Hematopoietic multipotent progenitor cell treated with erythropoietin and hydrocortisone succinate and interleukin-3 and kit ligand, for 15 days (in vitro differentiated cells): ENCODE measurements around the gene GPATCH4.
"Not testable (repeated sequence)": the region's sequence is repeated elsewhere in the genome, so short reads cannot be mapped to it uniquely, and the experiment has no call there.

Experiments
- DNase-seq: peaks from one replicate; pipeline ENCODE4 v3.0.0-alpha.2; 2015; ENCODE audit warnings: low spot score

The GPATCH4 gene

GRCh38 chr1:156595016-156595415 lies 6.3 kb downstream of the GPATCH4 start:
- no peak for DNase-seq

DNA sequence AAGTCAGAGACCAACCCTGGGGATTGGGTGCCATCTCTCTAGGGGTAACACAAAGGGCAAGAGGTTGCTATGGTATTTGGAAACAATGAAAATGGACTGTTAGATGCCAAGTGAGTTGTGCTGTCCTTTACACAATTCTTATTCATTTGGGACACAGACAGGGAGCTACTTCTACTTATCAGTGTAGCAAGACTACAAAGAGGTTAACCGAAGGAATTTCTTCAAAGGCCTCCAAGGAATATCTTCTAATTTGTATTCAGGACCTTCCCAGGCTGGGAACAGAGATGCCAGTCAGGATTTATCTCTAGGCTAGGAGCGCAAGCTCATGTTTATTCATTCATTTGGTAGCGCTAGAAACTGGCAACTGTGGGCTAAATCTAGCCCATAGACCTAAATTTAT lies 7.1 kb downstream of the GPATCH4 start:
- DNase-seq = no peak

GRCh38 chr1:156593661-156593989 lies 7.7 kb downstream of the GPATCH4 start:
- DNase-seq = no peak

DNA sequence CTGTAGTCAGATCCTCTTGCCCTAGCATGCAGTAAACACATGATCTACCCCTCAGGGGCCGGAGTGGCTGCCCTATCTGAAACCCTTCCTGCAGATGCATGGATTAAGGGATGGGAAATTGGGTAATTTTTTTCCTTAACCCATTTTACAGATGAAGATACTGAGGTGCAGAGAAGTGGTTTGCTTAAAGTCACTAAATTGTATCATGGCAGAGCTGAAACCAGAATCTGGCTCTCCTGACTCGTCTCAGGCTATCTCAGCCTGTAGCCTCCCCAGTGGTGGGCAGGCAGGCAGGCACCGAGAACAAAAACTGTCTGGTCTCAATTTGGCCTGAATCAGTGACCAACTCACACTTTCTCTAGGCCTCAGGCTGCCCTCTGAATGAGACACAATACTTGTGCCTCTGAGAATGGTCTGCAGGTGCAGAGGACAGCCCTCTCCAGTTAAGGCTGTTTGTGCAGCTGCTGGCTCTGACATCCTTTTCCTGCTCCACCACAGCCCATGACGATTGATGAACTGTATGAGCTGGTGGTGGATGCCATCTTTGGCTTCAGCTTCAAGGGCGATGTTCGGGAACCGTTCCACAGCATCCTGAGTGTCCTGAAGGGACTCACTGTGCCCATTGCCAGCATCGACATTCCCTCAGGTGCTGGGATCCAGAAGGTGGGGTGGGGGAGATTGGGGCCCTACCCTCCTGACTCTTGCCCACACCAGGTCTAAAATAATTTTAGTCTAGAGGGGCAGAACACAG lies 8.2 kb downstream of the GPATCH4 start:
- DNase-seq = no peak

- no peak for DNase-seq
Measured at GRCh38 chr1:156592158-156592909, 8.9 kb downstream of the GPATCH4 start.

- DNase-seq = peak; percentile 66
Measured at GRCh38 chr1:156591432-156592157, 9.7 kb downstream of the GPATCH4 start, which contains the start of gene NAXE. Gene NAXE, plus strand, starts transcription at chr1:156591776. Its CDS starts 29 bp downstream, at chr1:156591805.

GRCh38 chr1:156591181-156591431 lies 10.2 kb downstream of the GPATCH4 start:
- no peak for DNase-seq

GRCh38 chr1:156590326-156591180 lies 10.7 kb downstream of the GPATCH4 start:
- DNase-seq = no peak

DNA sequence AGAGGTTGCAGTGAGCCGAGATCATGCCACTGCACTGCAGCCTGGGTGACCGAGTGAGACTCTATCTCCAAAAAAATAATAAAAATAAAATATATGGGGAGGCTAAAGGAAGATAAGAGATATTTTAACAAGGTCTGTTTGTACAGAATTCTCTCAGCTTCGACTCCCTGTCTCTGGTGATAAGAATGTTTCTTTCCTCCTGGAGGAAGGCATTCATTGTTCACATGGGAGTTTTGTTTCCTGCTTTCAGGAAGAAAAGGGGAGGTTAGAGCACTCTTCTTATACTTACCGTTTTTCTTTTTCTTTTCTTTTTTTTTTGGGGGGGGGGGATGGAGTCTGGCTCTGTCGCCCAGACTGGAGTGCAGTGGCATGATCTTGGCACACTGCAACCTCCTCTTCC lies 11.7 kb downstream of the GPATCH4 start:
- no peak for DNase-seq

- not testable (repeated sequence) for DNase-seq
Measured at GRCh38 chr1:156587927-156588326, 13.4 kb downstream of the GPATCH4 start.

- no peak for DNase-seq
Measured at GRCh38 chr1:156586892-156587477, 14.3 kb downstream of the GPATCH4 start.

DNA sequence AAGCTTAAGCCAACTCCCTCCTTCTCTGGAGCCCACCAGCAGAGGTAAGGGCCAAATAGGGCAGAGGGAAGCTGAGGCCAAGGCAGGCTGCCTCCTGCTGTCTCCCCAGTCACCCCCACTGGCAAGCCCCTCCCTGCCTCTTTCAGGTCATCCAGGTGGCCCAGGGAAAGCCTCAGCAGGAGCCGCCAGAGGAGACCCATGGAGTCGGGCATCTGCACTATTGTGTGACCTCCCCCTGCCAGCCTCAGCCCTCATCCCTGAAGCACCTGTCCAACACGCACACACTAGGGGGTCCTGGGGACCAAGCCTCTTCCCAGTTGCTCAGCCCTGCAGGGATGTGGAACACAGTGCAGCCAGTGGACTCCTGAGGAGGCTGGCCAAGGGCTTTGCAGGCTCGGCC lies 15.0 kb downstream of the GPATCH4 start:
- no peak for DNase-seq

GRCh38 chr1:156584813-156585212 lies 16.5 kb downstream of the GPATCH4 start:
- no peak for DNase-seq

DNA sequence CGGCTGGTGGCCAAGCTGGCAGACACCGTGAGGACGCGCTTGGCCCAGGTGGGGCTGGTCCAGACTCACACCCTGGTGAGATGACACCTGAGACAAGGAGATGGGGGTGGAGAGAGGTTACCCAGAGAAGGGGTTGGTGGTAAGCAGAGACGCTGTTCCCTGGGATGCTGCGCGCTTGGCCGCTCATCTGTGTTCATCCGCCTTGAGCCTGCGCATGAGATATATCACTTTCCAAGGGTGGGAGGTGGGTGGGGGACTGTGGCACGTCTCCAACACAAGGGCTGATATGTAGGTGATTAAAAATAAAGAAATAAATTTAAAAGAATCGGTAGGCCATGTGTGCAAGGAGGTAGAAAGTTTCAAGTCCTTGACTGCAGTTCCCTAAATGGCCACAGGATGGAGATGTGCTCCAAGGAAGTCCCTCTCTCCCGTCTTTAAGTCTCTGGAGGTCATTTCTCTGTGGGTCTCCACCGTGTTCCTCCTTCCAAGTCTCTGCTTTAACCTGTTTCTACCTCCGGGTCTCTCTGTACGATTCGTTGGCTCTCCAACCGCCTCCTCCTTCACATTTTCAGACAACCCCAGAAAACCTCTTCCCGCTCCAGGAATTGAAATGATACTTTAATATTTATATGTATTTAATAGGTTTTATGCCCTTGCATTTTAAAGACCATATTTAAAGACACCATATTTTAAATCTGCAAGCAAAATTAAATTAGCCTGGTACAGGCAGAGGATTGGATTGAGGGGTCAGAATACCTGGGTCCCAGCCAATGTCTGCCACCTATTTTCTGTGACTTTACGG lies 17.3 kb downstream of the GPATCH4 start:
- peak; percentile 80 for DNase-seq

DNA sequence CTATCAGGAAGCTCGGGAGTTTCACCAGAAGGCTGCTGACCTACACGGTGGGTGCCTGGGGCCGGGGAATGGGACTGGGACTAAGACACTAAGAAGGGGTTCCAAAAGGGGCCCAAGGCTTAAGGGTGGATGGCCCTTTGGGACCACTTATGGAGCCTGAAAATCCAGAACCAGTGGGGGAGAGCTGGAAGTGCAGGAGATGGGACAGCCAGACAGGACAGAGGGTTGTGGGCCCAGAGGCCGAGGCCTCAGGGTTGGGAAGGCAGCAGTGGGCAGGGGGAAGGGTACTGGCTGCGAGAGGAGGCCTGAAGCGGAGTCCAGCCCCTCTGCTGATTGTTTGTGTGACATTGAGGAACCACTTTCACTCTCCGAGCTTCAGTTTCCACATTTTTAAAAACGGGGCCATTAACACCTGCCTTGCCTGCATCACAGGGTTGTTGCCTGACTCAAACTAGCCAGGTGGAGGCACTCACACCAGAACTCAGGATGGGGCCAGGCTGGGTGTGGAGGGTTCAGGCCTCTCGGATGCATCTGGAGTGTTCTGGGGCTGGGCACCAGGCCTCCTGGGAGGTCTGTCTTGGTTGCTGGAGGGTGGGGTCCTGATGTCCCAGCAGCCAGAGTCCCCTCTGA lies 18.8 kb downstream of the GPATCH4 start:
- no peak for DNase-seq

DNA sequence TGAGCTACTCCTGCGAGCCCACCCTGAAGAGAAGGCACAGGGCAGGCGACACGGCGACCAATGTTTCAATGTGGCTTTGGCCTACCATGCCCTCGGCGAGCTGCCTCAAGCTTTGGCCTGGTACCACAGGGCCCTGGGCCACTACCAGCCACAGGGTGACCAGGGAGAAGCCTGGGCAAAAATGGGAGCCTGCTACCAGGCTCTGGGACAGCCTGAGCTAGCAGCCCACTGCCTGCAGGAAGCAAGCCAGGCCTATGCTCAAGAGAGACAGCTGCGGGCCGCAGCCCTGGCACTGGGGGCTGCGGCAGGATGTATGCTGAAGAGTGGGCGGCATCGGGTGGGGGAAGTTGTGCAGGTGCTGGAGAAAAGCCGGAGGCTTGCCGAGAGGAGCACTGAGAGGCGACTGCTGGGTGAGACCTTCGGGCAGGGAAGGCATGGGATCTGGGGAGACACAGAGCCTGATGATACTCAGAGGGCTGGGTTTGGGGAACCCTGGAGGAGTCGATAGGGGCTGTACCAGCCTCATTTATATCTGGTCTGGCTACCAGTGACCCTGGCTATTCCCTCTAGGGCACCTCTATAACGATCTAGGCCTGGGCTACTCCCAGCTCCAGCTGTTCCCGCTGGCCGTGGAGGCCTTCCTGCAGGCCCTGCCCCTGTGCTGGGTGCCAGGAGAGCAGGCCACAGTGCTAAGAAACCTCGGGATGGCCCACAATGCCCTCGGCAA lies 19.5 kb downstream of the GPATCH4 start:
- no peak for DNase-seq

DNA sequence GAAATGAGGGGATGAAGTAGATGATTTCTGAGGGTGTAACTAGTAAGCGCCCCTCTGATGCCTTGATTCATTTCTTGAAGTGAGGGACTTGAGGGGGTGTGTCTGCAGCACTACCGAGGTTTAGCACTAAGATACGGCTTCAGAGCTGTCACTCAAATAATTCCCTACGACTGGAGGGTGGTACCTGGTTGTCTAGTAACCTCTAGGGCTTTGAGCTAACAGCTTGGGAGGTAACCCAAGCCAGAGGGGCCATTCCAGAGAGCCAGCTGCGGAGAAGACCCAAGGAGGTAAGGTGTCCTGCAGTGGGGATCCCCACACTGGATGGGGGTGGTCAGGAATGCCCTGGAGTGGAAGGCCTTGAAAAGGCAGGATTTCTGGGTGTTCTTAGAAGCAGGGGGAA lies 21.8 kb downstream of the GPATCH4 start, which contains the start of gene TTC24:
Gene TTC24, plus strand, starts transcription at position 252 of the 400 bp plus-strand sequence. CDS start 1,642 bp downstream, outside the sequence.
- DNase-seq = no peak

GRCh38 chr1:156578055-156578454 lies 23.2 kb downstream of the GPATCH4 start:
- DNase-seq = no peak

DNA sequence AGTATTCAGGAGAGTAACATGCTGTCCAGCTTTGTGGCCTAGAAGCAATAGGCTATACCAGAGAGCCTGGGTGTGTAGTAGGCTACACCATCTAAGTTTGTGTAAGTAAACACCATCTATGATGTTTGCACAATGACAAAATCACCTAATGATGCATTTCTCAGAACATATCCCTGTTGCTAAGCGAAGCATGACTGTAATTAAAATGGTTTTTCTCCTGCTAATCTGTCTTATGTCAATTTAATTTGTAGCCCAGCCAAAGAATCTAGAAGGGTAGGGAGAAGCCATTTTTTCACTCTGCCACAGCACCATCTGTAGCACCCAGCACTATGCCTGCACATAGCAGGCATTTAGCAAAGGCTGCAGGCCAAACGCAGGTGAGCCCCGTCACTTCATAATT lies 23.7 kb downstream of the GPATCH4 start:
- DNase-seq = no peak
